ENCODE data around the gene LCLAT1.

The LCLAT1 gene

DNA sequence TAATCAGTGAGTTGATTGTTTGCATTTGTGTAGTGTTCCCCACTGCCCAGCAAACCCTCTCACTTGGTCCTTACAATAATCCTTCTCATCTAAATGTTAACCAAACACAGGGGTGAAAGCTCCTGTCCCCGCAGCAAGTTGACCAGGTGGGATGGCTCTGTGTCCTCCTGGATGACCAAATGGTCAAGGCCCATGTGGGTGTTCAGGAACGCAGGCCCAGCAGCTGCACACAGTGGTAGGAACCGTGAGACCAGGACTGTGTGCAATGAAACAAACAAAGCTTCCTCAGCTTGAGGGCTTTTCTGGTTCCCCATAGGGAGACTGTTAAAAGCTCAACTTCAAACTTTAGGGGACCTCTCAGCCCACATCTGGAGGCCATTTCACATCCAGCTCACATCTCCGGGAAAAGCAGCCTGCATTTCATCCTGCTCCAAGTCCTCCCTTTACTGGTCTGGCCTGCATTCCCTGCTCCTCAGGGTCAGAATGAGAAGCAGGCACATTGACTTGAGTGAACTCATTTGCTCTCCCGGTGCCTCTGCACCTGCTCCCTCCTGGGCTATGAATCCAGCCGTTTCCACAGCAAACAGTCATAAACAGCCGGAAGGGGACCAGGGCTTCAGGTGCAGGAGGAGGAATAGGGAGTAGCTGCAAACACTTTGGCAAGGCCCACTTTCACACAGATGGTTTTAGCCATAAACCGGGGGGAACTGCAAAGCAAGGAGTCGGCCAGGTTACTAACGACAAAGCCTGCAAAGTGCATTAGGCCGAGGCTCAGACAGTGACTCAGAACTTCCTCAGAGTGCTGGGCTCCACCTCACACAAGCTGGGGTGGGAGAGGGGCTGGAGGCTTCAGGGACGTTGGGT, 215.5 kb downstream of the LCLAT1 start:
- TF ChIP-seq, protein P1, sequence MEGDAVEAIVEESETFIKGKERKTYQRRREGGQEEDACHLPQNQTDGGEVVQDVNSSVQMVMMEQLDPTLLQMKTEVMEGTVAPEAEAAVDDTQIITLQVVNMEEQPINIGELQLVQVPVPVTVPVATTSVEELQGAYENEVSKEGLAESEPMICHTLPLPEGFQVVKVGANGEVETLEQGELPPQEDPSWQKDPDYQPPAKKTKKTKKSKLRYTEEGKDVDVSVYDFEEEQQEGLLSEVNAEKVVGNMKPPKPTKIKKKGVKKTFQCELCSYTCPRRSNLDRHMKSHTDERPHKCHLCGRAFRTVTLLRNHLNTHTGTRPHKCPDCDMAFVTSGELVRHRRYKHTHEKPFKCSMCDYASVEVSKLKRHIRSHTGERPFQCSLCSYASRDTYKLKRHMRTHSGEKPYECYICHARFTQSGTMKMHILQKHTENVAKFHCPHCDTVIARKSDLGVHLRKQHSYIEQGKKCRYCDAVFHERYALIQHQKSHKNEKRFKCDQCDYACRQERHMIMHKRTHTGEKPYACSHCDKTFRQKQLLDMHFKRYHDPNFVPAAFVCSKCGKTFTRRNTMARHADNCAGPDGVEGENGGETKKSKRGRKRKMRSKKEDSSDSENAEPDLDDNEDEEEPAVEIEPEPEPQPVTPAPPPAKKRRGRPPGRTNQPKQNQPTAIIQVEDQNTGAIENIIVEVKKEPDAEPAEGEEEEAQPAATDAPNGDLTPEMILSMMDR (IDR thresholded peaks at IDR 0.05; ENCODE audit: insufficient read depth, low read length, poor library complexity, severe bottlenecking) = no peak
- no peak for TF ChIP-seq EZH2phosphoT487 (conservative IDR thresholded peaks at IDR 0.05; ENCODE audit: low read length)
- Histone ChIP-seq H3K27ac (ENCODE audit: low read depth, low read length) (no peak overlapping the region), H3K4me3 (ENCODE audit: insufficient read depth, low read length, poor library complexity, severe bottlenecking) (no peak overlapping the region), H3F3A (ENCODE audit: insufficient read depth) (no peaks in the 10 kb centered on the region), H3K36me3 (ENCODE audit: low read length) (no peaks in the 10 kb centered on the region; the same call in 1 of the 2 replicates), H4K20me1 (ENCODE audit: low read depth, low read length) (no peaks in the 10 kb centered on the region), H3K79me2 (ENCODE audit: insufficient read depth, low read length) (no peaks in the 10 kb centered on the region), H3K9me2 (replicated peaks; ENCODE audit: insufficient read depth, low read length) (no peaks in the 10 kb centered on the region), H3K9me3 (ENCODE audit: insufficient read depth, low read length) (peaks cover 15% of the 10 kb centered on the region; the same call in 1 of the 2 replicates), H3K27me3 (ENCODE audit: low read length) (no peaks in the 10 kb centered on the region), H2AFZ (ENCODE audit: low read depth, low read length, severe bottlenecking) (no peak overlapping the region), H3K9ac (ENCODE audit: low read length) (no peak overlapping the region), H3K4me2 (ENCODE audit: low read depth, low read length, poor library complexity, severe bottlenecking) (no peak overlapping the region)

DNA sequence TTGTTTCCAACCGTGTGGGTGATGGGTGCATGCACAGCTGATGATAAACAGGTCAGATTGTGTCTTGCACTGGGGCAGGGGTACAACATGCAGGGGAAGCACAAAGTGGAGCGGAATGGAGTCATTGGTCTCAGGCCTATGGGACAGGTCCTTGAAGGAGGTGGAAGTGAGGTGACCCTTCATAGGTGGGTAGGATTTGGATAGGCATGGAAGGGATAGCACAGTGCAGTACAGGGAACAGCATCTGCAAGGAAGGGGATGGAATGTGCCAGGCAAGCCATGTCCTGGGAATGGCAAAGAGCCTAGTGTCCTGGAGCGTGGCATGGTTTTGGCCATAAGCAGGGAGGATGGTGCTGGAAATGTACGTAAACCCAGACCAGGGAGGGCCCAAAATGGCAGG, 216.3 kb downstream of the LCLAT1 start:
- H4K20me1 ChIP-seq (ENCODE audit: low read depth, low read length) = no peaks in the 10 kb centered on the region
- TF ChIP-seq EZH2phosphoT487 (conservative IDR thresholded peaks at IDR 0.05; ENCODE audit: low read length) = no peak
- TF ChIP-seq, protein P1 (IDR thresholded peaks at IDR 0.05; ENCODE audit: insufficient read depth, low read length, poor library complexity, severe bottlenecking) = no peak
- H3K9me2 ChIP-seq (replicated peaks; ENCODE audit: insufficient read depth, low read length) = no peaks in the 10 kb centered on the region
- no peak overlapping the region for H3K9ac ChIP-seq (ENCODE audit: low read length)
- H3F3A ChIP-seq (ENCODE audit: insufficient read depth) = no peaks in the 10 kb centered on the region
- no peaks in the 10 kb centered on the region for H3K79me2 ChIP-seq (ENCODE audit: insufficient read depth, low read length)
- no peak overlapping the region for H2AFZ ChIP-seq (ENCODE audit: low read depth, low read length, severe bottlenecking)
- no peak overlapping the region for H3K4me2 ChIP-seq (ENCODE audit: low read depth, low read length, poor library complexity, severe bottlenecking)
- no peak overlapping the region for H3K4me3 ChIP-seq (ENCODE audit: insufficient read depth, low read length, poor library complexity, severe bottlenecking)
- H3K36me3 ChIP-seq (ENCODE audit: low read length) = no peaks in the 10 kb centered on the region; the same call in 1 of the 2 replicates
- H3K9me3 ChIP-seq (ENCODE audit: insufficient read depth, low read length) = peaks cover 15% of the 10 kb centered on the region; the same call in 1 of the 2 replicates
- no peaks in the 10 kb centered on the region for H3K27me3 ChIP-seq (ENCODE audit: low read length)
- no peak overlapping the region for H3K27ac ChIP-seq (ENCODE audit: low read depth, low read length)

GRCh38 chr2:30663806-30664205, 216.8 kb downstream of the LCLAT1 start:
- TF ChIP-seq, protein P1 (IDR thresholded peaks at IDR 0.05; ENCODE audit: insufficient read depth, low read length, poor library complexity, severe bottlenecking) = no peak
- no peaks in the 10 kb centered on the region; the same call in 1 of the 2 replicates for H3K36me3 ChIP-seq (ENCODE audit: low read length)
- no peak overlapping the region for H3K9ac ChIP-seq (ENCODE audit: low read length)
- no peaks in the 10 kb centered on the region for H3F3A ChIP-seq (ENCODE audit: insufficient read depth)
- H3K79me2 ChIP-seq (ENCODE audit: insufficient read depth, low read length) = no peaks in the 10 kb centered on the region
- H3K4me2 ChIP-seq (ENCODE audit: low read depth, low read length, poor library complexity, severe bottlenecking) = no peak overlapping the region
- no peaks in the 10 kb centered on the region for H3K27me3 ChIP-seq (ENCODE audit: low read length)
- H2AFZ ChIP-seq (ENCODE audit: low read depth, low read length, severe bottlenecking) = no peak overlapping the region
- no peaks in the 10 kb centered on the region for H4K20me1 ChIP-seq (ENCODE audit: low read depth, low read length)
- no peak overlapping the region for H3K4me3 ChIP-seq (ENCODE audit: insufficient read depth, low read length, poor library complexity, severe bottlenecking)
- H3K27ac ChIP-seq (ENCODE audit: low read depth, low read length) = no peak overlapping the region
- no peaks in the 10 kb centered on the region for H3K9me2 ChIP-seq (replicated peaks; ENCODE audit: insufficient read depth, low read length)
- H3K9me3 ChIP-seq (ENCODE audit: insufficient read depth, low read length) = peaks cover 19% of the 10 kb centered on the region; the same call in 1 of the 2 replicates
